Upper lobe of left lung (tissue), 6 donors: ENCODE results near the gene MIF4GD. TPM values are rescaled to one million over a fixed set of nuclear protein-coding genes. Genes with fewer than 3 reads are reported as not detected.

Source experiments
- ATAC-seq, 2 donors: fragments of 200-7000 bp; cut with Tn5 transposase; one replicate each; pipeline ENCODE4 v1.9.1; 2022; ENCODE audit warnings: mild to moderate bottlenecking in 2 of 2, moderate library complexity in 2 of 2; ENCODE audit not compliant: low FRiP score in 2 of 2
- DNase-seq, 2 donors: peaks; one replicate each; pipeline ENCODE4 v3.0.0-alpha.2; 2019 to 2020
- H3K27ac ChIP-seq, 4 donors: fragments of 200-600 bp; sonication (generic); one replicate each; pipeline ENCODE4 v1.5.1; 2016 to 2019
- H3K27me3 ChIP-seq, 4 donors: fragments of 200-600 bp; sonication (generic); one replicate each; pipeline ENCODE4 v1.5.1; 2017 to 2019
- H3K36me3 ChIP-seq, 4 donors: fragments of 200-600 bp; sonication (generic); one replicate each; pipeline ENCODE4 v1.5.1; 2016 to 2019
- H3K4me1 ChIP-seq, 4 donors: fragments of 200-600 bp; sonication (generic); one replicate each; pipeline ENCODE4 v1.5.1; 2018 to 2019
- H3K4me3 ChIP-seq, 4 donors: fragments of 200-600 bp; sonication (generic); one replicate each; pipeline ENCODE4 v1.5.1; 2017 to 2019; ENCODE audit warnings: mild to moderate bottlenecking in 2 of 4, moderate library complexity in 1 of 4
- H3K9me3 ChIP-seq, 4 donors: fragments of 200-600 bp; sonication (generic); one replicate each; pipeline ENCODE4 v1.5.1; 2018 to 2019
- CTCF ChIP-seq, 6 experiments: fragments of 450-650 bp in 4 of 6; fragments of 200-600 bp in 2 of 6; sonication (generic) in 2 of 6; IDR thresholded peaks; one replicate each; pipeline ENCODE4 v1.5.1; 2016 to 2019; ENCODE audit warnings: antibody characterized with exemption in 6 of 6
- EP300 ChIP-seq, 4 donors: sonication (generic); formaldehyde crosslinking; IDR thresholded peaks; one replicate each; pipeline ENCODE4 v1.5.1; 2017; ENCODE audit warnings: antibody characterized with exemption in 4 of 4, control low read depth in 2 of 4
- POLR2A ChIP-seq, 4 donors: fragments of 450-650 bp; IDR thresholded peaks; one replicate each; pipeline ENCODE4 v1.5.1; 2016 to 2017; ENCODE audit warnings: antibody characterized with exemption in 4 of 4, mild to moderate bottlenecking in 2 of 4
- POLR2AphosphoS5 ChIP-seq, 2 donors: sonication (generic); formaldehyde crosslinking; IDR thresholded peaks; one replicate each; pipeline ENCODE4 v1.5.1; 2017; ENCODE audit warnings: antibody characterized with exemption in 2 of 2
- WGBS, 2 donors: methylation state at CpG; one replicate each; pipeline ENCODE4 v1.1.5; 2017 to 2018; 5-methylcytosine and 5-hydroxymethylcytosine counted together
- total RNA-seq, 6 donors: library from RNA; depleted of rRNA in 4 of 6; stranded (reverse); fragments of >200 nt in 4 of 6; gene quantifications; one replicate each; pipeline versions ENCODE4 v1.1.0 to v1.2.1, GENCODE V29; 2016 to 2021
- donor health status: DM: no; HTN: no; CAD: no; lungs with moderate emphysema.
- donor health status: DM: no; HTN: yes; CAD: no; lungs with severe emphysema.

The MIF4GD gene
- total RNA-seq, 6 donors from 2014 or later: 19.9 to 42.8 (median 36.2) TPM

- ATAC-seq (no peak), DNase-seq (peak in 1 of 2 donors; percentile 51)
- peaks cover 0 to 18% (median 0%) of the 10 kb centered on the region in 4 donors for H3K4me1 ChIP-seq
- no peak overlapping the region for H3K4me3 ChIP-seq
- peaks cover 55 to 100% (median 95%) of the 10 kb centered on the region in 4 donors for H3K36me3 ChIP-seq
- no peaks in the 10 kb centered on the region for H3K9me3 ChIP-seq
- TF ChIP-seq POLR2AphosphoS5 (IDR thresholded peaks at IDR 0.05): no peak
- no peaks in the 10 kb centered on the region for H3K27me3 ChIP-seq
- H3K27ac ChIP-seq: peak overlapping the region in 1 of 4 donors; percentile 42
- WGBS, 2 donors: 91 to 93% methylated on average over 9 to 12 of the region's 12 CpGs
Observed at GRCh38 chr17:75239214-75239613, 31.8 kb downstream of the MIF4GD start.

GRCh38 chr17:75238684-75239191 is 32.3 kb downstream of the MIF4GD start:
- no peaks in the 10 kb centered on the region for H3K9me3 ChIP-seq
- 41 to 60% methylated on average over 13 of the region's 13 CpGs for WGBS, 2 donors

GRCh38 chr17:75238020-75238580 is 32.9 kb downstream of the MIF4GD start:
- H3K4me1 ChIP-seq: peaks cover 0 to 16% (median 0%) of the 10 kb centered on the region in 4 donors
- H3K27me3 ChIP-seq: no peaks in the 10 kb centered on the region
- WGBS, 2 donors: 86 to 90% methylated on average over 8 to 11 of the region's 11 CpGs
- H3K36me3 ChIP-seq: peaks cover 55 to 100% (median 90%) of the 10 kb centered on the region in 4 donors
- no peak for ATAC-seq
- H3K9me3 ChIP-seq: no peaks in the 10 kb centered on the region
- DNase-seq: peak in 1 of 2 donors; percentile 26
- H3K4me3 ChIP-seq: no peak overlapping the region
- no peak for TF ChIP-seq POLR2AphosphoS5 (IDR thresholded peaks at IDR 0.05)
- TF ChIP-seq EP300 (IDR thresholded peaks at IDR 0.05): no peak
- no peak for TF ChIP-seq POLR2A (IDR thresholded peaks at IDR 0.05)
- TF ChIP-seq CTCF (IDR thresholded peaks at IDR 0.05): no peak
- peak overlapping the region in 1 of 4 donors; percentile 42 for H3K27ac ChIP-seq

More at GRCh38 chr17:75238684-75239191, 32.3 kb downstream of the MIF4GD start:
- H3K27me3 ChIP-seq: no peaks in the 10 kb centered on the region
- H3K36me3 ChIP-seq: peaks cover 55 to 100% (median 95%) of the 10 kb centered on the region in 4 donors
- peaks cover 0 to 16% (median 0%) of the 10 kb centered on the region in 4 donors for H3K4me1 ChIP-seq
- DNase-seq (peak in 1 of 2 donors; percentile 53), ATAC-seq (peak; percentile 58 to 76)
- no peak overlapping the region for H3K4me3 ChIP-seq
- H3K27ac ChIP-seq: peak overlapping the region in 1 of 4 donors; percentile 42
- TF ChIP-seq POLR2AphosphoS5 (IDR thresholded peaks at IDR 0.05): peak in 1 of 2 donors; percentile 11
- TF ChIP-seq CTCF (IDR thresholded peaks at IDR 0.05): peak; percentile 67 to 79 (median 74)
- TF ChIP-seq POLR2A (IDR thresholded peaks at IDR 0.05): no peak

GRCh38 chr17:75237100-75238014 is 33.7 kb downstream of the MIF4GD start:
- H3K27ac ChIP-seq: no peak overlapping the region
- H3K9me3 ChIP-seq: no peaks in the 10 kb centered on the region
- H3K36me3 ChIP-seq: peaks cover 58 to 100% (median 90%) of the 10 kb centered on the region in 4 donors
- no peak overlapping the region for H3K4me3 ChIP-seq
- no peak for TF ChIP-seq POLR2A (IDR thresholded peaks at IDR 0.05)
- no peak for TF ChIP-seq EP300 (IDR thresholded peaks at IDR 0.05)
- no peak for TF ChIP-seq POLR2AphosphoS5 (IDR thresholded peaks at IDR 0.05)
- TF ChIP-seq CTCF (IDR thresholded peaks at IDR 0.05): no peak
- 85 to 88% methylated on average over 6 to 11 of the region's 12 CpGs for WGBS, 2 donors
- H3K4me1 ChIP-seq: peaks cover 0 to 16% (median 0%) of the 10 kb centered on the region in 4 donors
- no peak for DNase-seq
- no peak for ATAC-seq
- H3K27me3 ChIP-seq: no peaks in the 10 kb centered on the region

GRCh38 chr17:75232786-75233185 is 38.2 kb downstream of the MIF4GD start:
- Histone ChIP-seq H3K9me3 (no peaks in the 10 kb centered on the region), H3K27ac (no peak overlapping the region), H3K27me3 (no peaks in the 10 kb centered on the region), H3K36me3 (peaks cover 32 to 99% (median 68%) of the 10 kb centered on the region in 4 donors), H3K4me1 (peaks cover 0 to 13% (median 11%) of the 10 kb centered on the region in 4 donors), H3K4me3 (no peak overlapping the region)
- no peak for ATAC-seq
- TF ChIP-seq POLR2AphosphoS5 (IDR thresholded peaks at IDR 0.05) (no peak), EP300 (IDR thresholded peaks at IDR 0.05) (no peak), POLR2A (IDR thresholded peaks at IDR 0.05) (no peak), CTCF (IDR thresholded peaks at IDR 0.05) (no peak)
- 96 to 98% methylated on average over 9 to 13 of the region's 13 CpGs for WGBS, 2 donors
- peak in 1 of 2 donors; percentile 22 for DNase-seq
